ENCODE measurements around the gene TMEM259.

Gene TMEM259

GRCh38 chr19:1019980-1020867, 699 bp downstream of the TMEM259 start:
- ChIA-PET POLR2A (ENCODE audit: low non-redundant PET) (no interaction called here), CTCF (interaction anchor here (0.6 to 0.8 kb wide), 3 partner anchors 60 to 1019 kb away, joined by 3 to 4 read pairs (median 3); no protein-coding TSS in a partner anchor)
- no peak for DNase-seq (ENCODE audit: low spot score)
- H3K27ac ChIP-seq: peak overlapping the region; percentile 93
- TF ChIP-seq CTCF (conservative IDR thresholded peaks at IDR 0.05; ENCODE audit: low read depth): no peak

GRCh38 chr19:1019616-1019961, 1.3 kb downstream of the TMEM259 start:
- POLR2A ChIA-PET (ENCODE audit: low non-redundant PET): interaction anchor here (0.5 kb wide), 1 partner anchor 127 kb away, joined by 6 read pairs; no protein-coding TSS in a partner anchor
- no peak for DNase-seq (ENCODE audit: low spot score)
- peak overlapping the region; percentile 93 for H3K27ac ChIP-seq
- no peak for TF ChIP-seq CTCF (conservative IDR thresholded peaks at IDR 0.05; ENCODE audit: low read depth)
- CTCF ChIA-PET: interaction anchor here (0.6 to 0.8 kb wide), 3 partner anchors 61 to 1020 kb away, joined by 3 to 4 read pairs (median 3); no protein-coding TSS in a partner anchor

GRCh38 chr19:1018932-1019615, 1.8 kb downstream of the TMEM259 start:
- no peak for TF ChIP-seq CTCF (conservative IDR thresholded peaks at IDR 0.05; ENCODE audit: low read depth)
- no peak for DNase-seq (ENCODE audit: low spot score)
- POLR2A ChIA-PET (ENCODE audit: low non-redundant PET): interaction anchor here (0.5 kb wide), 1 partner anchor 128 kb away, joined by 6 read pairs; no protein-coding TSS in a partner anchor
- CTCF ChIA-PET: interaction anchor here (0.6 to 0.8 kb wide), 2 partner anchors 226 to 1020 kb away, joined by 3 read pairs; no protein-coding TSS in a partner anchor
- H3K27ac ChIP-seq: peak overlapping the region; percentile 93

GRCh38 chr19:1018393-1018792, 2.5 kb downstream of the TMEM259 start:
- POLR2A ChIA-PET (ENCODE audit: low non-redundant PET): no interaction called here
- CTCF ChIA-PET: no interaction called here
- no peak for TF ChIP-seq CTCF (conservative IDR thresholded peaks at IDR 0.05; ENCODE audit: low read depth)
- H3K27ac ChIP-seq: peak overlapping the region; percentile 93
- DNase-seq (ENCODE audit: low spot score): no peak

GRCh38 chr19:1017906-1018305, 3.0 kb downstream of the TMEM259 start:
- no peak for DNase-seq (ENCODE audit: low spot score)
- ChIA-PET POLR2A (ENCODE audit: low non-redundant PET) (no interaction called here), CTCF (no interaction called here)
- no peak for TF ChIP-seq CTCF (conservative IDR thresholded peaks at IDR 0.05; ENCODE audit: low read depth)
- peak overlapping the region; percentile 93 for H3K27ac ChIP-seq

- POLR2A ChIA-PET (ENCODE audit: low non-redundant PET): interaction anchor here (0.6 to 0.8 kb wide), 4 partner anchors 10 to 170 kb away, joined by 3 to 8 read pairs (median 4); no protein-coding TSS in a partner anchor
- no peak for DNase-seq (ENCODE audit: low spot score)
- TF ChIP-seq CTCF (conservative IDR thresholded peaks at IDR 0.05; ENCODE audit: low read depth): no peak
- CTCF ChIA-PET: interaction anchor here (0.6 kb wide), 1 partner anchor 1170 kb away, joined by 4 read pairs; no protein-coding TSS in a partner anchor
- H3K27ac ChIP-seq: peak overlapping the region; percentile 93
These were observed 3.6 kb downstream of the TMEM259 start for GRCh38 chr19:1017115-1017905.

Measured in RWPE1 (cell line).